Measurements from ENCODE around the gene OAT. TPM values are rescaled to one million over a fixed set of nuclear protein-coding genes. Genes with fewer than 3 reads are reported as not detected.

Gene OAT
- total RNA-seq, 1 donor from 2014 or later = 56.7 TPM

GRCh38 chr10:124367414-124367813, 51.3 kb downstream of the OAT start:
- no peak overlapping the region for H2AFZ ChIP-seq (replicated peaks)
- no peaks in the 10 kb centered on the region for H3K9me3 ChIP-seq (ENCODE audit: low read depth)
- DNase-seq (ENCODE audit: low spot score) = no peak
- no peak overlapping the region for H3K9ac ChIP-seq
- Mint-ChIP-seq H3K4me1 (no peaks in the 10 kb centered on the region), H3K36me3 (no peaks in the 10 kb centered on the region), H3K9me3 (peaks cover 2% of the 10 kb centered on the region), H3K27me3 (ENCODE audit: insufficient read depth, low read depth) (peaks cover 10% of the 10 kb centered on the region), H3K27ac (no peak overlapping the region), H3K4me3 (no peak overlapping the region)
- TF ChIP-seq CTCF (IDR thresholded peaks at IDR 0.05) (no peak), EZH2 (IDR thresholded peaks at IDR 0.05) (no peak), EZH2phosphoT487 (IDR thresholded peaks at IDR 0.05) (no peak)
- no peaks in the 10 kb centered on the region for H3K79me2 ChIP-seq (ENCODE audit: low read depth)
- no peaks in the 10 kb centered on the region for H3K27me3 ChIP-seq
- H4K20me1 ChIP-seq (ENCODE audit: low read depth) = no peaks in the 10 kb centered on the region
- H3K36me3 ChIP-seq = no peaks in the 10 kb centered on the region
- H3F3A ChIP-seq (ENCODE audit: low read depth) = no peaks in the 10 kb centered on the region
- H3K4me1 ChIP-seq = peaks cover 5% of the 10 kb centered on the region
- H3K4me3 ChIP-seq = no peak overlapping the region
- H3K4me2 ChIP-seq = no peak overlapping the region
- no peak overlapping the region for H3K27ac ChIP-seq

- Mint-ChIP-seq H3K36me3 (no peaks in the 10 kb centered on the region), H3K4me1 (no peaks in the 10 kb centered on the region), H3K9me3 (peaks cover 2% of the 10 kb centered on the region), H3K27ac (no peak overlapping the region), H3K4me3 (no peak overlapping the region), H3K27me3 (ENCODE audit: insufficient read depth, low read depth) (peaks cover 8% of the 10 kb centered on the region)
- H3K4me1 ChIP-seq = peaks cover 5% of the 10 kb centered on the region
- H4K20me1 ChIP-seq (ENCODE audit: low read depth) = no peaks in the 10 kb centered on the region
- no peaks in the 10 kb centered on the region for H3K9me3 ChIP-seq (ENCODE audit: low read depth)
- H3K27ac ChIP-seq = no peak overlapping the region
- H3K4me2 ChIP-seq = no peak overlapping the region
- no peak overlapping the region for H2AFZ ChIP-seq (replicated peaks)
- DNase-seq (ENCODE audit: low spot score) = no peak
- H3K4me3 ChIP-seq = no peak overlapping the region
- no peaks in the 10 kb centered on the region for H3K79me2 ChIP-seq (ENCODE audit: low read depth)
- H3F3A ChIP-seq (ENCODE audit: low read depth) = no peaks in the 10 kb centered on the region
- H3K27me3 ChIP-seq = no peaks in the 10 kb centered on the region
- no peaks in the 10 kb centered on the region for H3K36me3 ChIP-seq
- H3K9ac ChIP-seq = no peak overlapping the region
- no peak for TF ChIP-seq CTCF (IDR thresholded peaks at IDR 0.05)
- TF ChIP-seq EZH2 (IDR thresholded peaks at IDR 0.05) = no peak
- TF ChIP-seq EZH2phosphoT487 (IDR thresholded peaks at IDR 0.05) = no peak
These were observed 51.9 kb downstream of the OAT start for GRCh38 chr10:124366825-124367224.

- no peak for TF ChIP-seq EZH2phosphoT487 (IDR thresholded peaks at IDR 0.05)
- no peak for TF ChIP-seq CTCF (IDR thresholded peaks at IDR 0.05)
- no peak for TF ChIP-seq EZH2 (IDR thresholded peaks at IDR 0.05)
- peaks cover 8% of the 10 kb centered on the region for H3K27me3 Mint-ChIP-seq (ENCODE audit: insufficient read depth, low read depth)
- H3K4me2 ChIP-seq = no peak overlapping the region
These were observed 52.4 kb downstream of the OAT start for GRCh38 chr10:124366343-124366742.

More at GRCh38 chr10:124366343-124366742, 52.4 kb downstream of the OAT start:
- Histone ChIP-seq H3K4me1 (peaks cover 5% of the 10 kb centered on the region), H3K9ac (no peak overlapping the region), H2AFZ (replicated peaks) (no peak overlapping the region), H3K4me3 (no peak overlapping the region), H3K36me3 (no peaks in the 10 kb centered on the region), H3K27me3 (no peaks in the 10 kb centered on the region), H3K79me2 (ENCODE audit: low read depth) (no peaks in the 10 kb centered on the region), H4K20me1 (ENCODE audit: low read depth) (no peaks in the 10 kb centered on the region), H3K9me3 (ENCODE audit: low read depth) (no peaks in the 10 kb centered on the region), H3K27ac (no peak overlapping the region), H3F3A (ENCODE audit: low read depth) (no peaks in the 10 kb centered on the region)
- Mint-ChIP-seq H3K4me1 (no peaks in the 10 kb centered on the region), H3K27ac (no peak overlapping the region), H3K36me3 (no peaks in the 10 kb centered on the region), H3K4me3 (no peak overlapping the region), H3K9me3 (no peaks in the 10 kb centered on the region)
- no peak for DNase-seq (ENCODE audit: low spot score)
